B cell (primary cell): Measurements from ENCODE around the gene ACY1.

ENCODE experiments used
- EZH2 ChIP-seq: IDR thresholded peaks from 2 replicates; pipeline ENCODE4 v1.6.1; 2012; ENCODE audit warnings: borderline replicate concordance, low read depth, mild to moderate bottlenecking, moderate library complexity, low read length; ENCODE audit not compliant: insufficient read depth, poor library complexity, severe bottlenecking
- TF ChIP-seq, protein P1 (sequence below): fragments of 200-600 bp; IDR thresholded peaks from one replicate; pipeline ENCODE4 v1.8.0; 2022; ENCODE audit warnings: antibody characterized with exemption, mild to moderate bottlenecking

DNA sequence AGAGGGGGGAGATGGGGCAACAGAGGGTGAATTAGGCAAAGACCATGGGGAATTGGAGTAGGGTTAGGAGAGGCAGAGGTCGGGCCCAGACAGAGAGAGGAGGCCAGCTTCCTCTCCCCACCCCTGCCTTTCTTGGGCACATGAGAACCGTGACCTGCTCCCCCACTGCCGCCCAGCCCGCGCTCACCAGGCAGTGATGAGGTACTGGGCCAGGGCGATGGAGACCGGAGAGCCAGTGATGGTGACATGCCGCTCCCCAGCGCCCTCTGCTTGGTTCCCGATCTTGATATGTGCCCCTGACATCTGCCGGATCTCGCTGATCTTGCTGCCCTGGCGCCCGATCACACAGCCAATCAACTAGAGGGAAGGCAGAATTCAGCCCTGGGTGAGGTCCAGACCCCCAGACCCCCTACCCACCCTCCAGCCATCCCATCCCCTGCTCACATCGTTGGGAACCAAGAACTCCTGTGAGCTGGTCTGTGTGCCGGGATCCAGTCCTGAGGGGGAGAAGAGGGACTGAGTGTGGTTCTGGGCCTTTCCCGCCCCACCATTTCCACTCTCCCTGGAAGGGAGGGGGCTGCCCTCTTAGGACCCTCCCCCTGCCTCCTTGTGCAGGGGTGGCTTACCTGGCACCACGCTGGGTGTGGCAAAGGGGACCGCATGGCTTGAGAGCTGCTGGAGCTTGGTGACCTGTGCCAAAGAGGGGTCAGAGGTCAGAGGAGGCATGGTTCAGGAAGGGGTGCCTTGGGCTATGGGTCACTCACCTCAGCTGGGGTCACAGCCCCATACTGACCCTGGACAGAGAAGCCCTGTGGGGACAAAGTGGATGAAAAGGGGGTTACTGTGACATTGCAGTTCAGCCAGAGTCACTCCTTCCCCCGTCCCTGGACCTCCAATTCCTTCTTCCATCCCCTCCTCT is 24.5 kb upstream of the ACY1 start:
- TF ChIP-seq, protein P1, sequence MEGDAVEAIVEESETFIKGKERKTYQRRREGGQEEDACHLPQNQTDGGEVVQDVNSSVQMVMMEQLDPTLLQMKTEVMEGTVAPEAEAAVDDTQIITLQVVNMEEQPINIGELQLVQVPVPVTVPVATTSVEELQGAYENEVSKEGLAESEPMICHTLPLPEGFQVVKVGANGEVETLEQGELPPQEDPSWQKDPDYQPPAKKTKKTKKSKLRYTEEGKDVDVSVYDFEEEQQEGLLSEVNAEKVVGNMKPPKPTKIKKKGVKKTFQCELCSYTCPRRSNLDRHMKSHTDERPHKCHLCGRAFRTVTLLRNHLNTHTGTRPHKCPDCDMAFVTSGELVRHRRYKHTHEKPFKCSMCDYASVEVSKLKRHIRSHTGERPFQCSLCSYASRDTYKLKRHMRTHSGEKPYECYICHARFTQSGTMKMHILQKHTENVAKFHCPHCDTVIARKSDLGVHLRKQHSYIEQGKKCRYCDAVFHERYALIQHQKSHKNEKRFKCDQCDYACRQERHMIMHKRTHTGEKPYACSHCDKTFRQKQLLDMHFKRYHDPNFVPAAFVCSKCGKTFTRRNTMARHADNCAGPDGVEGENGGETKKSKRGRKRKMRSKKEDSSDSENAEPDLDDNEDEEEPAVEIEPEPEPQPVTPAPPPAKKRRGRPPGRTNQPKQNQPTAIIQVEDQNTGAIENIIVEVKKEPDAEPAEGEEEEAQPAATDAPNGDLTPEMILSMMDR = no peak
- no peak for TF ChIP-seq EZH2
